CMK (cell line): Measurements from ENCODE around the gene OSCAR.
"Not testable (repeated sequence)": the region's sequence is repeated elsewhere in the genome, so short reads cannot be mapped to it uniquely, and the experiment has no call there.

Experiments used
- DNase-seq: peaks from one replicate; pipeline ENCODE4 v3.0.0-alpha.2; 2010; ENCODE audit warnings: low read depth

The OSCAR gene

DNA sequence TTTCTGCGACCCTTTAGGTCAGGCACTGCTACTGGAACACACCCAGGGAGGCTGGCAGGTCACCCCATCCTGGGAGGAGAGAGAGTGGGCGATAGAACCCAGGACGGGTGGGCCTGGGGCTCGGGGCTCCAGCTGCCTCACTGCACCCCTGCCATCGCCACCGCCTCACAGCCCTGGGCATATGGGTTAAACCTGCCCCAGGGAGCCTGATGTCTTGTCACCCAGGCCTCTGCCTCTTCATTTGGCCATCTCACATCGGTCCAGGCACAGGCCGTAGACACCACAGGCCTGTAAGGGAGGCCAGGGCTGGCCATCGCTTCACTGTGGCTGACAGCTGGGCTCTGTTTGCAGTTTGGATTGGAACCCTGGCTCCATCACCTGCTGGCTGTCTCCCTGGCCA, 25.1 kb upstream of the OSCAR start:
- no peak for DNase-seq

DNA sequence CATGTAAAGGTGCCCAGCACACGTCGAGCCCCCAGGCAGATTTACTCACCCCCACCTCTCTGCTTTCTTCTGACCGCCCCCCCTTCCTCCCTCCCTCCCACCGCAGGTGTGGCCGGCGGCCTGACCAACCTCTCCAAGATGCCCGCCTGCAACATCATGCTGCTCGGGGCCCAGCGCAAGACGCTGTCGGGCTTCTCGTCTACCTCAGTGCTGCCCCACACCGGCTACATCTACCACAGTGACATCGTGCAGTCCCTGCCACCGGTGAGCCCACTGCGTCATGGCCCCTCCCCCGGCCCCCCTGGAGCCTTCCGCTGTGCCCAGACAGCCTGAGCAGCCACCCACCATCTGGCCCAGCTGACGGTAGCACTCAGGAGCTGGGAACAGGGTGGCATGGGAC, 23.8 kb upstream of the OSCAR start:
- DNase-seq, result no peak

DNA sequence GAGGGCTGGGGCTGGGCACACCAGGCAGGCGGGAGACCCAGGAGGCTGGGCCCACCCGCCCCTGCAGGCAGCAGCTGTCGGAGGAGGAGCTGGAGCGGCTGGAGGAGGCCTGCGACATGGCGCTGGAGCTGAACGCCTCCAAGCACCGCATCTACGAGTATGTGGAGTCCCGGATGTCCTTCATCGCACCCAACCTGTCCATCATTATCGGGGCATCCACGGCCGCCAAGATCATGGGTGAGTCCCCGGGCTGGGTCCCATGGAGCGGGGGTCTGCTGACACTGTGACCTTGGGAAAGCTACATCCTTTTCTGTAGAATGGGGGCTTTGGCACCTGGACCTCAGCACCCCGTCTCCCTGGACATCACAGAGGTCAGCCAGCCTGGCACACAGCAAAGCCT, 23.1 kb upstream of the OSCAR start:
- DNase-seq, result no peak

DNA sequence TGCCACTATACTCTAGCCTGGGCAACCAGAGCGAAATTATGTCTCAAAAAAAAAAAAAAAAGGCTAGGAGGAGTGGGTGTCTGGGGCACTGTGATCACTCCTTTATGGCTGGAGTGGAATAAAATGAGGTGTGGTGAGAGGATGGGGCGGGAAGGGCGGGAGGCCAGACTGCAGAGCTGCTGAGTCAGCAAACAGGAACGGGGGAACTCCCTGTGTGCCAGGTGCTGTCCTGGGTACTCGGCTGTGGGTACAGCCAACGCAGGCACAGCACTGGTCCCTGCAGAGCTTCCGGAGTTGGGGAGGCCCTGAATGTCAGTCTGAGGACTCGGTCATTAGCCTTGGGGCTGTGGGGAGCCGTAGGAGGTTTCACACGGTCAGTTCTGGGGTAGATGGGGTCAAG, 20.7 kb upstream of the OSCAR start:
- no peak for DNase-seq

DNA sequence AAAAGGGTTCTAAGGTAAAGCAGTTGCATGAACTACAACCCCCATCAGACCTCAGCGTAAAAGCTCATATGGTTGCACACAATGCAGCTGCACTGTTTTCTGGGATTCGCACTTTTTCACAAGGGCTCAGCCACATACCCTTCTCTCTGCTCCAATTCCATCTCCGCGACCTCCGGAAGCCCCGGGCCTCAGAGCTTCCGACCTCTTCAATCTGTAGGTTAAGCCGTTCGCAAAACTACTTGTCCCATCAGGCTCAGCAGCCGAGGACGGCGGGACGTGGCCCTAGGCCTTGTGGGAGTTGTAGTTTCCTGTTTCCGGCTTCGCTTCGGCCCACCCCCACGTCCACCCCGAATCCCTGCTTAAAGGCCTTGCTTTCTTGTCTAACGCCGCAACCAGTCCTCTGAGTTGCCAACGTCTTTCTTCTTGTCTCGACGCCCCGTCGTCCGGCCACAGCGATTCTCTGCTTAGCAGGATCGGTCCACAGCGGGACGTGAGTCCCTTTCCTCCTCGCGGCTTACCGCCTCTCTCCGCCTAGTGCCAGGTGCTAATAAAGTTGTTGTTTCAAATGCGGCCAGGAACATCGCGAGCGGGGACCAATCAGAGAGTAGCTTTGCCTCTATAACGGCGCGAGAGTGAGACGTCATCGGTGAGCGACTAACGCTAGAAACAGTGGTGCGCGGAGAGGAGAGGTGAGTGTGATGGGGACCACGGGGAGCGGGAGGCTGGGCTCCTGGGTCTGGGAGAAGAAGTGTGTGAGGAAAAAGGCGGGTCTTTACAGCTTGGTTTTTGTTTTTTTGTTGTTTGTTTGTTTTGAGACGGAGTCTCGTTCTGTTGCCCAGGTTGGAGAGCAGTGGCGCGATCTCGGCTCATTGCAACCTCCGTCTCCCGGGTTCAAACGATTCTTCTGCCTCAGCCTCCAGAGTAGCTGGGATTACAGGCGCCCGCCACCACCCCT, 14.8 kb upstream of the OSCAR start, which contains the start of the genes PRPF31 and TFPT:
Gene PRPF31 (plus strand): TSS at position 646 of the 955 bp plus-strand sequence. CDS start 2,525 bp downstream, outside the sequence.
Gene TFPT (minus strand): TSS at position 549 of the 955 bp plus-strand sequence. CDS start 388 bp downstream, at position 161.
- peak; percentile 92 for DNase-seq

DNA sequence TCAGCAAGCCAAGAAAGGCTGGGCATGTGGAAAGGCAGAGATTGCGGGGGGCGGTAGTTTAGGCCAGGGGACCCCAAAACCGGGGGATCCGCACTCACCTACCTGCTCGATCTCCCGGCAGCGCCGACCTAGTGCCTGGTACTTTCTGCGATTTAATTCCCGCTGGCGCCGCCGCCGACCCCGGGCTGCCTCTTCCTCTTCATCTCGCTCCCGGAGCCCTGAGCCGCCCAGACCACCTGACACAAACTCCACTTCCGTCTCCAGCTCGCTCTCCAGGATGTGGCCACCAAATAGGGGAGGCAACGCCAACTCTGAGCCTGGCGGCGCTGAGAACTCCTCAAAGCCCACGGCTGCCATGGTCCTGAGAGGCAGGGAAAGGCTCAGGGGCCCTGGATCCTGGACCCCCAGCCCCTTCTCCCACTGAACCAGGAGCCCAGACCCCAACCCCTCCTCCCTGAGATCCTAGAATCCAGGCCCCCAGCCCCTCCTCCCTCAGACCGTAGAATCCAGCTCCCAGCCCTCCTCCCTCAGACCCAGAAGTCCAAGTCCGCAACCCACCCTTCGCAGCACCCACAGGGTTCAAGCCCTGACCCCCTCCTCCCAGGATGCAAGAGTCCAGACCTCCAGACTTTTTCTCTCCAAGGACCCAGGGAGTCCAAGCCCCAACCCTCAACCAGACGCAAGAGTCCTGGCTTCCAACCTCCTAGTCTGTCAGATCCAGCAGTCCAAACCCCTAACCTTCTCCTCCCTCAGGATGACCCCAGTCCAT, 13.9 kb upstream of the OSCAR start:
- peak; percentile 54 for DNase-seq

DNA sequence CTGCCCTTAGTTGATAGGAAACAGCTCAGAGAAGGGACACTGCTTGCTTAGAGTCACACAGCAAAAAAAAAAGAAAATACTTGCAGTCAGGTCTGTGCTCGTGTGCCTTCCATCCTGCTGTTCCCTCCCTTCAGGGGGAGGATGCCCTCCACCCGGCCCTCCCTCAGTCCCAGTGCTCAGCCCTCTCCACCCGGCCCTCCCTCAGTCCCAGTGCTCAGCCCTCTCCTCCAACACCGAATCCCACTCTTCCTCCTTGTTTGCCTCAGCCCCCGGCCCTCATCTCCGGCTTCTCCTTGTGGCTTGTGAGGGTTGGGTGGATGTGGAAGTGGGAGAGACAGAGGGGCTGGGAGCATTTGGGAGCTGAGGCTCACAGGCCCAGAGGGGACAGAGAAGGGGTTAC, 9.0 kb upstream of the OSCAR start:
- DNase-seq, result no peak

DNA sequence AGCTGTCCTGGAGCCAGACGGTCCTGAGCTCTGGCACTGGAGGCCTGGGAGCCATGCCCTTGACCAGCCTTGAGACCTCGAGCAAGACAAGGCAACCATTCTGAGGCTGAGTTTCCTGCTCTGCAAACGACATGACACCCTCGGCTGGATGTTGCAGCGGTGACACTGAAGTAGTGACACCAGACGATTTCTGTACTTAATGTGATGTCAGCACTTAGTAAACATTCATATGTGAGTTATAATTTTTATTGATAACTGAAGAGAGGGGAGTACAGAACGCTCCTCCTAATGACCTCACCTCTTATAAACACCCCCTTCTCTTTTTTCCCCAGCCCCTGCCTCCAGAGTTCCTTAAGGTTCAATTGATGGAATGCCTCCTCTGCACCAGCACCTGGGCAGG, 7.9 kb upstream of the OSCAR start:
- no peak for DNase-seq

DNA sequence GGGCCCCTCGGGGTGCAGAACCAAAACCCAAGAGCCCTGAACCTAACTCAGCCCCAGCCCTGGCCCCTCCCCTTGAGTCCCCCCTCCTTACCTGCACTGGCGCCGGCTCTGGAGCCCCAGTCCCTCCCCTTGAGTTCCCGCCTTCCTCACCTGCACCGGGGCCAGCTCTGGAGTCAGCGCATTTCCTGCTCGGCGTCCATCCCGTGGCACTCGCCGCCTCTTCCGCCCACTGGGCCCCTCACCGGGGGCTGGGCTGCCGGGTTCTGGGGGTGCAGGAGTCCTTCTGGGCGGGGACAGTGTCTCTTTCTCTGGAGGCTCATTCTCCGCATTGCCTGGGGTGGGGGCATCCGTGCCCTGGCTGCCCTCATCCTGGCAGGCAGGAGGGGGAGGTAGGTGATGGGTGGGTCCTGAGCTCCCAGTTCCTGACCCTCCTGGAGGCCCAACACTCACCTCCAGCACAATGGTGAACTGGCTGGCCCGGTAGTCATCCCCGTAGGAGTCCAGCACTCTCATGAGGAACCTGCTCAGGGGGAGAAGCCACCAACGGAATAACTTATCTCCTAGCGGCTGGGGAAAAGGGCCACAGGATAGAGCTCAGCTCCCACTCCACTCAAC, 7.4 kb upstream of the OSCAR start:
- no peak for DNase-seq

DNA sequence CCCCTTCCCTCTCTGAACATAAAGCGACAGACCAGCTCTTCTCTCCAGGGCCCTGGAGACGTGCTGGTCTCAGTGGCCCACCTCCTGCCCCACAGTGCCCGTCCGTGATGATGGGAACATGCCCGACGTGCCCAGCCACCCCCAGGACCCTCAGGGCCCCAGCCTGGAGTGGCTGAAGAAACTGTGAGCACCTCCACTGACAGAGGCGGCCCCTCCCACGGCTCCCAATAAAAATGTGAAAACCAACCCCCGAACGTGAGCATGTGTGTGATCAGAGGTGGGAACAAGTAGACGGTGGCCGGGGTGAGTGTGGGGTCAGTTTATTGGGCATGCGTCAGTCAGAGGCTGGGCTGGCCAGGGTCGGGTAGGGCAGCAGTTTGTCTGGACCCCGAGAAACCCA, 6.1 kb upstream of the OSCAR start:
- no peak for DNase-seq

DNA sequence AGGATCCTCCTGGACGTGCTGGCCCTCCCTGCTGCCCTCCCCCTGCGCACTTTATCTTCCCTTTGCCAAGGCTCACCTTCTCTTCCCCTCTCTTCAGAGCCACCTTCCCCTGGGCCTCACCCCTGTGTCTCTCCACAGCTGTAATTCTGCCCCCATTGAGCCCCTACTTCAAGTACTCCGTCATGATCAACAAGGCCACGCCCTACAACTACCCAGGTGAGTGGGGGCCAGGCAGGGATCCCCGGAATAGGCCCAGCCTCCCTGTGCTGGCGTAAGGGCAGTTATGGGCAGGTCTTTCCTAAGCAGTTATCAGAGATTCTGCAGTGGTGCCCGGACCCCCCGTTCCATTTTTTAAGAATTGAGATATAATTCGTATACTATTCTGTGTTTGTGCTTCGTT, 5.2 kb upstream of the OSCAR start:
- DNase-seq, result no peak

DNA sequence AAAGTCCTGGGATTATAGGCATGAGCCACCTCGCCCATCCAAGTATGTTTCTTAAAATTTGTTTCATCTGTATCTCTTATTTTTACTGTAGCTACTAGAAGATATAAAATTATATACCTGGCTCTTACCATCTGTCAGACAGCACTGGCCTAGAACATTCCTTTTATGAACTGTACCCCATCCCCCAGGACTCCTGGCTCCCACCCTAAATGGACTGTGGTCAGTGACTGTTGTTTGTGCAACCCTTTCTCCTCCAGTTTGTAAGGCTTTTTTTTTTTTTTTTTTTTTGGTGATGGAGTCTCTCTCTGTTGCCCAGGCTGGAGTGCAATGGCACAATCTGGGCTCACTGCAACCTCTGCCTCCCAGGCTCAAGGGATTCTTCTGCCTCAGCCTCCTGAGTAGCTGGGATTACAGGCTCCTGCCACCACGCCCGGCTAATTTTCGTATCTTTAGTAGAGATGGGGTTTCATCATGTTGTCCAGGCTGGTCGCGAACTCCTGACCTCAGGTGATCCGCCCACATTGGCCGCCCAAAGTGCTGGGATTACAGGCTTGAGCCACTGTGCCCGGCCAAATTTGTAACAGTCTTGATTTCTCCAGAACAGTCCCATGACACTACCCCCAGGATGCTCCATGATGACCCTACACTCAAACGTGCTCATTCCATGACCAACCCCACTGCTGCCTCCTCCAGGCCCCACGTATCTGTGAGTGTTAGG, 4.6 kb upstream of the OSCAR start:
- no peak for DNase-seq

DNA sequence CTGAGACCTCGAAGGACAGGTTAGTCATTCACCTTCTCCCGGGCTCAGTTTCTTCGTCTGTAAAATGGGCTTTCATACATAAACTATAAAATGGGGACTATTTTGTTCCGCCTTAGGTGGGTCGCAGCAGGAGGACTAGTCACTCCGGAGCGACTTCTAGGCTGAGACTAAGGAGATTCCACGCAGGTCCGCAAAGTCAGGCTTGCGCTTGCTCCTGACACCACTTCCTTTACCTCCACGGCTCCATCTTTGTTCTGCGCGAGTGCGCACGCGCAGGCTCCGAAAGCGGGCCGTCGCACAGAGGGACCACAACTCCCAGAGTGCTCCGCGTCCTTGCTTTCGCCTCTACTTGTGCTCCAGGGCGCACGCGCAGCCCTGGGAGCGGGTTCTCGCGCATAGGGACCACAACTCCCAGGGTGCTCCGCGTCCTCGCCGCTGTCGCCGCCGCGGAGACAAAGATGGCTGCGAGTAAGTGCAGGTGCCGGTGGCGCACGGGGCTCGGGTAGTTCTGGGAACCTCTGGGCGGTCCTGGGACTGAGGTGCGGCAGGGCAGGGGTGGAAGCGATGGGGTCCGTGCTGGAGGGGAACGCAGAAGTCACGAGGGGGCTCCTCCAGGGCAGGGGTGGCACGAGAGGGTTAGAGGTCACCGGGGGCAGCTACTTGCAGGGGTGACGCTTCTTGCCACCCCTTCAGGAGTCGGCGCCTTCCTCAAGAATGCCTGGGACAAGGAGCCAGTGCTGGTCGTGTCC, 2.0 kb upstream of the OSCAR start, which contains the start of gene NDUFA3:
Gene NDUFA3 (plus strand): TSS at position 435 of the 749 bp plus-strand sequence. CDS start 24 bp downstream, at position 459.
- DNase-seq, result peak; percentile 99

DNA sequence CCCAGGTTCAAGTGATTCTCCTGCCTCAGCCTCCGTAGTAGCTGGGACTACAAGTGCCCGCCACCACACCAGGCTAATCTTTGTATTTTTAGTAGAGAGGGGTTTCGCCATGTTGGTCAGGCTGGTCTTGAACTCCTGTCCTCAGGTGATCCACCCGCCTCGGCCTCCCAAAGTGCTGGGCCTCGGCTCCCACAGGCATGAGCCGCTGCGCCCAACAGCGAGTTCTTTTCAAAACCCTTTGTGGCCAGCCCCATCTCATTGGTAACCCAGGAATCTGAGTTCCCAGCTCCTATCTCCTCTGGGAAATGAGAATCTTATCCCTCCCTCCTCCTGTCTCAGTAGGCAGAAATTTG, 724 bp downstream of the OSCAR start:
- DNase-seq, result not testable (repeated sequence)

DNA sequence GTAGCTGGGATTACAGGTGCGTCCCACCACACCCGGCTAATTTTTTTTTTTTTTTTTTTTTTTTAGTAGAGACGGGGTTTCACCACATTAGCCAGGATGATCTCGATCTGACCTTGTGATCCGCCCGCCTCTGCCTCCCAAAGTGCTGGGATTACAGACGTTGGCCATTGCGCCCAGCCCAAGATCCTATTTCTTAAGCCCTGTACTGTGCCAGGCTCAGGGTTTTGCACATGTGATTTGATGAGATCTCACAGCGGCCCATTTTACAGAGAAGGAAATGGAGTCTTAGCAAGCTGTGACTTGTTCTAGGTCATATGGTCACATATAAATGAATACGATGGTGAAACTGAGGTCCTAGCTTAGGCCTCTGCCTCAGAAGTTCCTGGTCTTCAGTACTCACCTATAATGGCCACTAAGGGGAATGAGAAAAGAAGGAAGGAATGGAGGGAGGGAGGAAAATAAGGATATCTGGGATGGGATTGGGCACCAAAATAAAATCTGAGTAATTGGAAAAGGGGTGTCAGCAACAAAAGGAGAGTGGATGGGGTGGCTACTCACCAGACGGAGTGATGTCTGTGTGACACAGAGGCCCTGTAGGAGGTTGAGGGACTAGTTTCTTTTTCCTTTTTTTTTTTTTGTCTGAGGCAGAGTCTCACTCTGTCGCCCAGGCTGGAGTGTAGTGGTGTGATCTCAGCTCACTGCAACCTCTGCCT, 1.3 kb downstream of the OSCAR start:
- no peak for DNase-seq

DNA sequence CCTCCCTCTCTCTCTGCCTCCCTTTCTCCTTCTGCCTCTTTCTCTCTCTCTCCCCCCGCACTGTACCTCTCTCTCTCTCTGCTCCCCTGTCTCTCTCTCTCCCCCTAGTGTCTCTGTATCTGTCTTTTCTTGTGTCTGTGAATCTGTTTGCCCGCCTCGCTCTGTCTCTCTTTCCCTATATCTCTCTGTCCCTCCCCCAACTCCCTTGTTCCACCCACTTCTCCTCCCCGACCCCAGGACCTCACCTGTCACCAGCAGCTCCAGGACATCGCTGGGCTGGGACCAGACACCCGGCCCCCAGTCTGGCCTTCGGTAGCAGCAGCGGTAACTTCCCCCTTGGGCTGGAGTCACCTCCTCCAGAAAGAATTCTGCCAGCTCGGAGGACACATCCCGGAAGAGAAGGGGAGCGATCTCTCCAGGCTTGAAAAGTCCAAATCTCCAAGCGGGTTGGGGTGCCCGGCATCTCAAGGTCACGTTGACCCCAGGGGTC, 3.9 kb downstream of the OSCAR start:
- no peak for DNase-seq

DNA sequence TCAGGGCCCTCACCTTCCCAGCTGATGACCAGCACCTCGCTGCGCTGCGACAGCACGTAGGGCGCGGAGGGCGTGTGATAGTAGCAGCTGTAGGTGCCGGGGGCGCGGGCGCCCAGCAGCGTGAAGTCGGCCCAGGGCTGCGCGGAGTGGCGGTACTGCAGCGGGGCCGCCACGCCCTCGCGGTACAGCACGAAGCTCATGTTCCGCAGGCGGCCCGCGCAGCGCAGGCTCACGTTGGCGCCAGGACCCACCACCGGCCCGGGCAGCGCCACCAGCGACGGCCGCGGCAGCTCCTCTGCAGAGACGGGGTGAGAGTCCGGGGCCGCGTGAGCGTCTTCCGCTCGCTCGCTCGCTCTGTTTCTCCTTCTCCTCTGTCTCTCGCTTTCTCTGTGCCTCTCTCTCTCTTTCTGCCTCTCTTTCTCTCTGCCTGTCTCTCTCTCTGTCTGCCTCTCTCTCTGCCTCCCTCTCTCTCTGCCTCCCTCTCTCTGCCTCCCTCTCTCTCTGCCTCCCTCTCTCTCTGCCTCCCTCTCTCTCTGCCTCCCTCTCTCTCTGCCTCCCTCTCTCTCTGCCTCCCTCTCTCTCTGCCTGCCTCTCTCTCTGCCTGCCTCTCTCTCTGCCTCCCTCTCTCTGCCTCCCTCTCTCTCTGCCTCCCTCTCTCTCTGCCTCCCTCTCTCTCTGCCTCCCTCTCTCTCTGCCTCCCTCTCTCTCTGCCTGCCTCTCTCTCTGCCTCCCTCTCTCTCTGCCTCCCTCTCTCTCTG, 4.6 kb downstream of the OSCAR start:
- DNase-seq, result not testable (repeated sequence)

DNA sequence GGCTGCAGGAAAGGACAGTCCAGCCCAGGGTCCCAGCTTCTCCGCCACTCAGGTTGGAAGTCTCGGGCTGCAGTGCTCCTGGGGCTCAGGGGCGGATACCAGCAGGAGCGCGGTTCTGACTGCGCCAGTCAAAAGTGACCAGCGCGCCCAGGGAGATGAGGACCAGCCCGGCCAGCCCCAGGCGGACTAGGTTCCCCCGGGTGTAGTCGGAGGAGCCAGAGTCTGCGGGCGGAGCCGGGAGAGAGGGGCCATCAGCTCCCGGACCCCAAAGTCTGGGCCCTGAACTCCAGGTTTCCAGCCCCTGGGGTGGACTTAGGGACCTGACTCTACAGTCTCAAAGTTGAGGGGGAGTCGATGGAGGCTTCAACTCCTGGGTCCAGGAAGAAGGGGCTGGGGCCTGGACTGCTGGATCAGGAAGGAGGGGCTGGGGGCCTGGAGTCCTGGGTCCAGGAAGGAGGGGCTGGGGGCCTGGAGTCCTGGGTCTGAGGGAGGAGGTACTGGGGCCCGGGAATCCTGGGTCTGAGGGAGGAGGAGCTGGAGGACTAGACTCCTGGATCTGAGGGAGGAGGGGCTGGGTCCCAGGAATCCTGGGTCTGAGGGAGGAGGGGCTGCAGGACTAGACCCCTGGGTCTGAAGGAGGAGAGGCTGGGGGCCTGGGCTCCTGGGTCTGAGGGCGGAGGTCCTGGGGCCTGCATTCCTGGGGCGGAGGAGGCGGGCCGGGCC, 5.3 kb downstream of the OSCAR start:
- no peak for DNase-seq
